Smooth muscle cell (in vitro differentiated cells): ENCODE data around the gene PRKX. TPM values are rescaled to one million over a fixed set of nuclear protein-coding genes. Genes with fewer than 3 reads are reported as not detected.
"Not testable (repeated sequence)": the region's sequence is repeated elsewhere in the genome, so short reads cannot be mapped to it uniquely, and the experiment has no call there.

Experiments used
- DNase-seq: peaks from one replicate; lab custom pipeline; 2025; ENCODE audit not compliant: unreplicated experiment; lab: John Stamatoyannopoulos, UW
- H2AFZ ChIP-seq: fragments of 200-600 bp; sonication (generic); 2 replicates; pipeline ENCODE4 v1.6.0; 2016; ENCODE audit warnings: antibody characterized with exemption, low read depth, mild to moderate bottlenecking
- H3F3A ChIP-seq: fragments of 200-600 bp; sonication (generic); 2 replicates; pipeline ENCODE4 v1.6.0; 2017; ENCODE audit warnings: antibody characterized with exemption, low read depth
- H3K27ac ChIP-seq: fragments of 200-600 bp; sonication (generic); 2 replicates; pipeline ENCODE4 v1.5.1; 2016; ENCODE audit warnings: low read depth, mild to moderate bottlenecking
- H3K27me3 ChIP-seq: fragments of 200-600 bp; sonication (generic); 2 replicates; pipeline ENCODE4 v1.6.1; 2016; ENCODE audit warnings: low read depth, mild to moderate bottlenecking
- H3K36me3 ChIP-seq: fragments of 200-600 bp; sonication (generic); 2 replicates; pipeline ENCODE4 v1.5.1; 2016; ENCODE audit warnings: low read depth
- H3K4me1 ChIP-seq: fragments of 200-600 bp; sonication (generic); 2 replicates; pipeline ENCODE4 v1.5.1; 2016; ENCODE audit warnings: low read depth
- H3K4me2 ChIP-seq: fragments of 200-600 bp; sonication (generic); 2 replicates; pipeline ENCODE4 v1.6.0; 2016; ENCODE audit warnings: mild to moderate bottlenecking
- H3K4me3 ChIP-seq: fragments of 200-600 bp; sonication (generic); 2 replicates; pipeline ENCODE4 v1.5.1; 2016; ENCODE audit warnings: mild to moderate bottlenecking
- H3K79me2 ChIP-seq: fragments of 200-600 bp; sonication (generic); 2 replicates; pipeline ENCODE4 v1.6.0; 2016; ENCODE audit warnings: low read depth, mild to moderate bottlenecking
- H3K9ac ChIP-seq: fragments of 200-600 bp; sonication (generic); 2 replicates; pipeline ENCODE4 v1.6.0; 2016; ENCODE audit warnings: low read depth
- H3K9me3 ChIP-seq: fragments of 200-600 bp; sonication (generic); replicated peaks from 2 replicates; pipeline ENCODE4 v1.5.1; 2016; ENCODE audit warnings: low read depth
- H4K20me1 ChIP-seq: fragments of 200-600 bp; sonication (generic); 2 replicates; pipeline ENCODE4 v1.6.0; 2016; ENCODE audit warnings: low read depth
- WGBS: methylation state at CpG from one replicate; pipeline ENCODE4 v1.1.7; 2016; ENCODE audit warnings: low lambda C conversion rate; 5-methylcytosine and 5-hydroxymethylcytosine counted together
- polyA plus RNA-seq: library from polyadenylated mRNA; unstranded; fragments of >200 nt; fragmentation: Nextera tagmentation; extraction: Ambion mirVana; gene quantifications from 2 replicates; pipeline ENCODE4 v1.2.1, GENCODE V29; 2016
- total RNA-seq: library from RNA; depleted of rRNA; stranded (reverse); fragments of >200 nt; gene quantifications from 2 replicates; pipeline ENCODE4 v1.2.3, GENCODE V29; 2014
- TF ChIP-seq, protein P1 (sequence below): fragments of 200-600 bp; sonication (generic); IDR thresholded peaks from 2 replicates; pipeline ENCODE4 v1.5.1; 2017; ENCODE audit warnings: borderline replicate concordance, mild to moderate bottlenecking, antibody characterized with exemption; ENCODE audit not compliant: insufficient read depth, poor library complexity, severe bottlenecking

PRKX gene
- total and polyA plus RNA-seq, 2 experiments from 2014 or later: 9.5 to 10.1 TPM

DNA sequence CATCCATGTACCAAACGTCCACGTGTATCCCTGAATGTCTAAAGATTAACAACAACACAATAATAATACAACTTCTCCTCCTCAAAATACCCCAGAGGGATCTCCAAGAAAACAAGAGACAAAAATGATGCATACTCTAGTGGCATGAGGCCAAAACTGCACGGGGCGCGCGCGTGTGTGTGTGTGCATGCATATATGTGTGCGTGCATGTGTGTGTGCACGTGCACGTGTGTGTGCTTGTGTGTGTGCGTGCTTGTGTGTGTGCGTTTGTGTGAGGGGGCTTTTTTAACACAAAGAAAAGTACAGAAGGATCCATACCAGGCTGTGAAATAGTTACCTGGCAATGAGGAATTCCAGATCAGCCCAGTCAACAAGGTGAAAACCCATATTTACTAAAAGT, 48.5 kb downstream of the PRKX start:
- TF ChIP-seq, protein P1, sequence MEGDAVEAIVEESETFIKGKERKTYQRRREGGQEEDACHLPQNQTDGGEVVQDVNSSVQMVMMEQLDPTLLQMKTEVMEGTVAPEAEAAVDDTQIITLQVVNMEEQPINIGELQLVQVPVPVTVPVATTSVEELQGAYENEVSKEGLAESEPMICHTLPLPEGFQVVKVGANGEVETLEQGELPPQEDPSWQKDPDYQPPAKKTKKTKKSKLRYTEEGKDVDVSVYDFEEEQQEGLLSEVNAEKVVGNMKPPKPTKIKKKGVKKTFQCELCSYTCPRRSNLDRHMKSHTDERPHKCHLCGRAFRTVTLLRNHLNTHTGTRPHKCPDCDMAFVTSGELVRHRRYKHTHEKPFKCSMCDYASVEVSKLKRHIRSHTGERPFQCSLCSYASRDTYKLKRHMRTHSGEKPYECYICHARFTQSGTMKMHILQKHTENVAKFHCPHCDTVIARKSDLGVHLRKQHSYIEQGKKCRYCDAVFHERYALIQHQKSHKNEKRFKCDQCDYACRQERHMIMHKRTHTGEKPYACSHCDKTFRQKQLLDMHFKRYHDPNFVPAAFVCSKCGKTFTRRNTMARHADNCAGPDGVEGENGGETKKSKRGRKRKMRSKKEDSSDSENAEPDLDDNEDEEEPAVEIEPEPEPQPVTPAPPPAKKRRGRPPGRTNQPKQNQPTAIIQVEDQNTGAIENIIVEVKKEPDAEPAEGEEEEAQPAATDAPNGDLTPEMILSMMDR: no peak

DNA sequence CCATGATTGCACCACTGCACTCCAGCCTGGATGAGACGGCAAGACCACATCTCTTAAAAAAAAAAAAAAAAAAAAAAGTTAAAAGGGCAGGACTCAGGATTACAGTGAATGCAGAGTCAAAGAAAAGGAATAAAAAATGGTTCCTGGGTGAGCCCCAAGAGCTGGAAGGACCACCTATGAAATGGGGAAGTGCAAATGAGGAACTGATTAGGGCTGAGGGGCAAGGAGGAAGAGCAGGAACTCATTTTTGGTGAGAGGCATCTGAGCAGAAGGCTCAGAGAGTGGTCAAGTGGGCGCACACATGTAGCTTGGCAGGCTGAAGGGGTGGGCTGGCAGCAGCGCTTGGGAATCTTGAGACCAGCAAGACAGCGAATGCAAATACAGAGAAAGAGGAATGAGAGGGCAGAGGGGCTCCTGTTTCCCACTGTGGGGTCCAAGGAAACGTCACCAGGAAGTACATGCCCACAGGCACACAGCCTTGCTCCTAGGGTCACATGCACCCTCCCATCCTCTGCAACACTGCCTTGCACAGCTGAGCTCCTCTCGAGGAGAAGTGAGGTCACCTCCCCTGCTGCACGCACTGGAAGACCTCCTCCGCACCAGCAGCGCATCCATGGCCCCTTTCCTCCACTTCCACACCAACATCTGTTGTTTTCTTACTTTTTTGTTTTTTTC, 49.7 kb downstream of the PRKX start:
- H3F3A ChIP-seq, H3K36me3 ChIP-seq, DNase-seq, H3K27me3 ChIP-seq, H3K4me1 ChIP-seq, H4K20me1 ChIP-seq, H3K9ac ChIP-seq, H2AFZ ChIP-seq, H3K4me2 ChIP-seq, H3K79me2 ChIP-seq, H3K27ac ChIP-seq, H3K4me3 ChIP-seq, H3K9me3 ChIP-seq: not testable (repeated sequence)
- WGBS: 84% methylated on average over 7 of the region's 9 CpGs

More for the DNA sequence above, 48.5 kb downstream of the PRKX start:
- Histone ChIP-seq H3K9me3 (no peaks in the 10 kb centered on the region), H3F3A (no peaks in the 10 kb centered on the region), H4K20me1 (no peaks in the 10 kb centered on the region), H3K4me2 (no peak overlapping the region), H3K79me2 (no peaks in the 10 kb centered on the region), H3K27me3 (no peaks in the 10 kb centered on the region), H3K27ac (no peak overlapping the region), H2AFZ (no peak overlapping the region), H3K36me3 (no peaks in the 10 kb centered on the region), H3K4me3 (no peak overlapping the region), H3K4me1 (no peaks in the 10 kb centered on the region), H3K9ac (no peak overlapping the region)
- no peak for DNase-seq
- whole genome bisulfite sequencing: 96% methylated on average over 12 of the region's 12 CpGs

DNA sequence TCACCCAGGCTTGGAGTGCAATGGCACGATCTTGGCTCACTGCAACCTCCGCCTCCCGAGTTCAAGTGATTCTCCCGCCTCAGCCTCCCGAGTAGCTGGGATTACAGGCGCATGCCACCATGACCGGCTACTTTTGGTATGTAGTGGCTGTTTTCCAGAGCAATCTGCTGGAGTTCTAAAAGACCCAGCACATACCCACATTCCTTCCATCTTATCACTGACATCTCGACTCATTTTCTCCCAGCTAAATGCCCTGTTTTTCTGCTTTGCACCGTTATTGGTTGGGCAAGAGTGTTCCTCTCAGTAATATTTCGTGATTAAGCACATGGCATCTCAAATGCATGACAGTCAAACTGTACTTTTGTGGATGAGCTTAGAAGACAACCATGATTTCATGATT, 53.7 kb downstream of the PRKX start:
- Histone ChIP-seq H2AFZ (no peak overlapping the region), H3K9ac (no peak overlapping the region), H3K4me3 (no peak overlapping the region), H4K20me1 (no peaks in the 10 kb centered on the region), H3K79me2 (no peaks in the 10 kb centered on the region), H3K27ac (no peak overlapping the region), H3K9me3 (no peaks in the 10 kb centered on the region), H3K4me1 (no peaks in the 10 kb centered on the region), H3K27me3 (no peaks in the 10 kb centered on the region), H3K4me2 (no peak overlapping the region), H3K36me3 (no peaks in the 10 kb centered on the region), H3F3A (no peaks in the 10 kb centered on the region)
- 54% methylated on average over 10 of the region's 10 CpGs for WGBS
- DNase-seq: no peak
- TF ChIP-seq, protein P1: no peak

DNA sequence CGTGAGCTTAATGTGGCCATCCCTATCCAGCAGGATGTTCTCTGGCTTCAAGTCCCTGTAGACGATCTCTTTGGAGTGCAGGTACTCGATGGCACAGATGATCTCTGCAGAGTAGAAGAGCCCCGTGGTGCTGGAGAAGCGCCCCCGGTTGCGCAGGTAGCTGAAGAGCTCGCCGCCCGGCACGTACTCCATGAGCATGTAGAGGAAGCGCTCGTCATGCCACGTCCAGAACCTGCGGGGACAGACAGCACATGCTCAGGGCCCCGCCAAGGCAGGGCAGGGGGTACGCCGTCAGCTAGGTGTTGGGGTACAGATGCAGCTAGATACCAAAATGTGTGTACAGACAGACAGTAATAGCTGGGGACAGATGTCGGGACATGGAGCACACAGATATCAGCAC, 58.3 kb downstream of the PRKX start:
- H3K4me2 ChIP-seq: no peak overlapping the region
- no peaks in the 10 kb centered on the region for H3F3A ChIP-seq
- no peaks in the 10 kb centered on the region for H3K27me3 ChIP-seq
- H3K4me3 ChIP-seq: no peak overlapping the region
- no peaks in the 10 kb centered on the region for H4K20me1 ChIP-seq
- TF ChIP-seq, protein P1: no peak
- H3K9ac ChIP-seq: no peak overlapping the region
- H3K27ac ChIP-seq: no peak overlapping the region
- DNase-seq: no peak
- H3K9me3 ChIP-seq: no peaks in the 10 kb centered on the region
- 96% methylated on average over 19 of the region's 19 CpGs for WGBS
- no peaks in the 10 kb centered on the region for H3K79me2 ChIP-seq
- no peak overlapping the region for H2AFZ ChIP-seq
- H3K4me1 ChIP-seq: no peaks in the 10 kb centered on the region
- H3K36me3 ChIP-seq: no peaks in the 10 kb centered on the region
